Caco-2 (cell line): ENCODE results near the gene ATP2C1. TPM values are rescaled to one million over a fixed set of nuclear protein-coding genes. Genes with fewer than 3 reads are reported as not detected.

ENCODE experiments used
- BruUV-seq: library from RNA; stranded (reverse); fragments of 400-500 nt; replicated peaks from 2 replicates; lab custom pipeline; 2021; lab: Mats Ljungman, UMichigan
- CTCF ChIA-PET: fragments of 300-600 bp; sonication (Branson Sonifier 250); formaldehyde crosslinking; loops from one replicate; lab custom pipeline; 2022; ENCODE audit warnings: antibody characterized with exemption; lab: Charles Lee
- POLR2A ChIA-PET: fragments of 300-600 bp; sonication (Branson Sonifier 250); formaldehyde crosslinking; loops from one replicate; lab custom pipeline; 2022; ENCODE audit warnings: antibody characterized with exemption; lab: Charles Lee
- DNase-seq, 2 experiments: peaks; one replicate each; pipeline versions ENCODE4 v3.0.0 to v3.0.0-alpha.2; 2020 to 2022
- H3K27me3 ChIP-seq: replicated peaks from 2 replicates; pipeline ENCODE4 v1.6.0; 2011; ENCODE audit warnings: low read length; ENCODE audit not compliant: control insufficient read depth, insufficient read depth
- H3K36me3 ChIP-seq: 2 replicates; pipeline ENCODE4 v1.5.1; 2011; ENCODE audit warnings: low read length; ENCODE audit not compliant: control insufficient read depth, insufficient read depth
- H3K4me1 ChIP-seq: fragments of 250-450 bp; sonication (Bioruptor Pico); 2 replicates; pipeline ENCODE4 v1.5.1; 2020; ENCODE audit warnings: mild to moderate bottlenecking
- H3K4me3 ChIP-seq: 2 replicates; pipeline ENCODE4 v1.5.1; 2011; ENCODE audit warnings: low read depth, mild to moderate bottlenecking, control low read depth, low read length
- H3K9me3 ChIP-seq: fragments of 250-450 bp; sonication (Bioruptor Pico); 2 replicates; pipeline ENCODE4 v1.5.1; 2020; ENCODE audit warnings: mild to moderate bottlenecking, moderate library complexity
- H3K27ac Mint-ChIP-seq: one replicate; pipeline ENCODE4 v1.8.0; 2022; ENCODE audit warnings: mixed read lengths; ENCODE audit not compliant: unreplicated experiment
- H3K27me3 Mint-ChIP-seq: one replicate; pipeline ENCODE4 v1.8.0; 2022; ENCODE audit warnings: mixed read lengths; ENCODE audit not compliant: insufficient read depth, unreplicated experiment
- H3K36me3 Mint-ChIP-seq: one replicate; pipeline ENCODE4 v1.8.0; 2022; ENCODE audit warnings: mild to moderate bottlenecking, mixed read lengths; ENCODE audit not compliant: insufficient read depth, unreplicated experiment
- H3K4me1 Mint-ChIP-seq: one replicate; pipeline ENCODE4 v1.8.0; 2022; ENCODE audit warnings: low read depth, mixed read lengths; ENCODE audit not compliant: unreplicated experiment
- H3K4me3 Mint-ChIP-seq: one replicate; pipeline ENCODE4 v1.8.0; 2022; ENCODE audit warnings: mild to moderate bottlenecking, moderate library complexity, mixed read lengths; ENCODE audit not compliant: unreplicated experiment
- H3K9me3 Mint-ChIP-seq: one replicate; pipeline ENCODE4 v1.8.0; 2022; ENCODE audit warnings: mixed read lengths; ENCODE audit not compliant: unreplicated experiment
- intact Hi-C: fragments of 100-400 bp; cut with micrococcal nuclease; formaldehyde crosslinking; loops from one replicate; pipeline ENCODE4 v1.10.0; 2022; ENCODE audit not compliant: unreplicated experiment
- total RNA-seq: library from RNA; stranded (reverse); gene quantifications from 2 replicates; pipeline ENCODE4 v1.2.3, GENCODE V29; 2022
- TF ChIP-seq, protein P1 (sequence below), 2 experiments: fragments of 200-600 bp in 1 of 2; IDR thresholded peaks; 1 replicate in 1 of 2; 2 replicates in 1 of 2; pipeline versions ENCODE4 v1.5.1 to v1.8.0; 2011 to 2022; ENCODE audit warnings: antibody characterized with exemption in 1 of 2, control low read depth in 1 of 2, inconsistent platforms in 1 of 2, low read depth in 1 of 2, low read length in 1 of 2, mild to moderate bottlenecking in 1 of 2, moderate library complexity in 1 of 2; ENCODE audit not compliant: insufficient read depth in 1 of 2, severe bottlenecking in 1 of 2, unreplicated experiment in 1 of 2

The ATP2C1 gene
- total RNA-seq, 1 experiment from 2014 or later: 64.9 TPM

- Mint-ChIP-seq H3K27me3 (no peaks in the 10 kb centered on the region), H3K9me3 (no peaks in the 10 kb centered on the region), H3K4me1 (no peaks in the 10 kb centered on the region), H3K36me3 (peaks cover 31% of the 10 kb centered on the region), H3K4me3 (no peak overlapping the region), H3K27ac (no peak overlapping the region)
- intact Hi-C loops: no loop called here
- BruUV-seq: no TSS peak
- Histone ChIP-seq H3K9me3 (no peaks in the 10 kb centered on the region), H3K4me1 (no peaks in the 10 kb centered on the region), H3K36me3 (no peaks in the 10 kb centered on the region), H3K27me3 (no peaks in the 10 kb centered on the region), H3K4me3 (no peak overlapping the region)
- DNase-seq: no peak
- TF ChIP-seq, protein P1, sequence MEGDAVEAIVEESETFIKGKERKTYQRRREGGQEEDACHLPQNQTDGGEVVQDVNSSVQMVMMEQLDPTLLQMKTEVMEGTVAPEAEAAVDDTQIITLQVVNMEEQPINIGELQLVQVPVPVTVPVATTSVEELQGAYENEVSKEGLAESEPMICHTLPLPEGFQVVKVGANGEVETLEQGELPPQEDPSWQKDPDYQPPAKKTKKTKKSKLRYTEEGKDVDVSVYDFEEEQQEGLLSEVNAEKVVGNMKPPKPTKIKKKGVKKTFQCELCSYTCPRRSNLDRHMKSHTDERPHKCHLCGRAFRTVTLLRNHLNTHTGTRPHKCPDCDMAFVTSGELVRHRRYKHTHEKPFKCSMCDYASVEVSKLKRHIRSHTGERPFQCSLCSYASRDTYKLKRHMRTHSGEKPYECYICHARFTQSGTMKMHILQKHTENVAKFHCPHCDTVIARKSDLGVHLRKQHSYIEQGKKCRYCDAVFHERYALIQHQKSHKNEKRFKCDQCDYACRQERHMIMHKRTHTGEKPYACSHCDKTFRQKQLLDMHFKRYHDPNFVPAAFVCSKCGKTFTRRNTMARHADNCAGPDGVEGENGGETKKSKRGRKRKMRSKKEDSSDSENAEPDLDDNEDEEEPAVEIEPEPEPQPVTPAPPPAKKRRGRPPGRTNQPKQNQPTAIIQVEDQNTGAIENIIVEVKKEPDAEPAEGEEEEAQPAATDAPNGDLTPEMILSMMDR (IDR thresholded peaks at IDR 0.05; ENCODE audit: insufficient read depth in 1 of 2, low read depth in 1 of 2, low read length in 1 of 2, severe bottlenecking in 1 of 2, unreplicated experiment in 1 of 2): no peak
- POLR2A ChIA-PET: no interaction called here
- CTCF ChIA-PET: no interaction called here
These were observed 62.4 kb downstream of the ATP2C1 start for GRCh38 chr3:130956281-130956680.

GRCh38 chr3:130956721-130957120, 62.8 kb downstream of the ATP2C1 start:
- intact Hi-C loops: no loop called here
- no peaks in the 10 kb centered on the region for H3K4me1 Mint-ChIP-seq
- BruUV-seq: no TSS peak
- no peaks in the 10 kb centered on the region for H3K9me3 ChIP-seq
- H3K27ac Mint-ChIP-seq: no peak overlapping the region
- ChIA-PET CTCF (no interaction called here), POLR2A (no interaction called here)
- DNase-seq: no peak
- H3K36me3 Mint-ChIP-seq: peaks cover 31% of the 10 kb centered on the region
- no peaks in the 10 kb centered on the region for H3K4me1 ChIP-seq
- no peaks in the 10 kb centered on the region for H3K27me3 Mint-ChIP-seq
- H3K27me3 ChIP-seq: no peaks in the 10 kb centered on the region
- no peaks in the 10 kb centered on the region for H3K9me3 Mint-ChIP-seq
- TF ChIP-seq, protein P1 (IDR thresholded peaks at IDR 0.05; ENCODE audit: insufficient read depth in 1 of 2, low read depth in 1 of 2, low read length in 1 of 2, severe bottlenecking in 1 of 2, unreplicated experiment in 1 of 2): no peak
- no peaks in the 10 kb centered on the region for H3K36me3 ChIP-seq
- no peak overlapping the region for H3K4me3 ChIP-seq
- H3K4me3 Mint-ChIP-seq: no peak overlapping the region

- ChIA-PET CTCF (no interaction called here), POLR2A (no interaction called here)
- Mint-ChIP-seq H3K4me3 (no peak overlapping the region), H3K4me1 (peaks cover 4% of the 10 kb centered on the region), H3K36me3 (peaks cover 25% of the 10 kb centered on the region), H3K27ac (no peak overlapping the region), H3K9me3 (no peaks in the 10 kb centered on the region), H3K27me3 (no peaks in the 10 kb centered on the region)
- H3K36me3 ChIP-seq: no peaks in the 10 kb centered on the region
- H3K9me3 ChIP-seq: no peaks in the 10 kb centered on the region
- intact Hi-C loops: no loop called here
- no TSS peak for BruUV-seq
- DNase-seq: no peak
- TF ChIP-seq, protein P1 (IDR thresholded peaks at IDR 0.05; ENCODE audit: insufficient read depth in 1 of 2, low read depth in 1 of 2, low read length in 1 of 2, severe bottlenecking in 1 of 2, unreplicated experiment in 1 of 2): no peak
- no peaks in the 10 kb centered on the region for H3K27me3 ChIP-seq
- no peak overlapping the region for H3K4me3 ChIP-seq
- H3K4me1 ChIP-seq: peaks cover 19% of the 10 kb centered on the region; the same call in 1 of the 2 replicates
These were observed 66.4 kb downstream of the ATP2C1 start for GRCh38 chr3:130960139-130960795.
